Measurements from ENCODE around the gene ANKRD24.
"Not testable (repeated sequence)": the region's sequence is repeated elsewhere in the genome, so short reads cannot be mapped to it uniquely, and the experiment has no call there.

The ANKRD24 gene

GRCh38 chr19:4174213-4174894 lies 8.1 kb upstream of the ANKRD24 start:
- DNase-seq: no peak

- DNase-seq: no peak
Measured at GRCh38 chr19:4174895-4175668, 7.4 kb upstream of the ANKRD24 start.

GRCh38 chr19:4175669-4175931 lies 6.9 kb upstream of the ANKRD24 start:
- DNase-seq: no peak

GRCh38 chr19:4177146-4177545 lies 5.3 kb upstream of the ANKRD24 start:
- no peak for DNase-seq

GRCh38 chr19:4178990-4179389 lies 3.5 kb upstream of the ANKRD24 start:
- no peak for DNase-seq

GRCh38 chr19:4181053-4181508 lies 1.4 kb upstream of the ANKRD24 start:
- no peak for DNase-seq

GRCh38 chr19:4183967-4184717 lies 1.7 kb downstream of the ANKRD24 start:
- peak in 1 of 2 experiments; percentile 21 for DNase-seq

GRCh38 chr19:4184718-4185352 lies 2.3 kb downstream of the ANKRD24 start:
- no peak for DNase-seq

- no peak for DNase-seq
Measured at GRCh38 chr19:4185413-4186086, 3.1 kb downstream of the ANKRD24 start.

- DNase-seq: peak in 1 of 2 experiments; percentile 50
Measured at GRCh38 chr19:4186087-4186993, 3.9 kb downstream of the ANKRD24 start.

GRCh38 chr19:4187313-4188122 lies 5.0 kb downstream of the ANKRD24 start:
- no peak for DNase-seq

- no peak for DNase-seq
Measured at GRCh38 chr19:4189641-4190040, 7.2 kb downstream of the ANKRD24 start.

- not testable (repeated sequence) for DNase-seq
Measured at GRCh38 chr19:4192537-4192936, 10.0 kb downstream of the ANKRD24 start.

GRCh38 chr19:4194353-4194752 lies 11.9 kb downstream of the ANKRD24 start:
- no peak for DNase-seq

GRCh38 chr19:4196009-4196408 lies 13.5 kb downstream of the ANKRD24 start:
- no peak for DNase-seq

- DNase-seq: no peak
Measured at GRCh38 chr19:4196587-4197148, 14.2 kb downstream of the ANKRD24 start.

- DNase-seq: no peak
Measured at GRCh38 chr19:4197228-4197624, 14.7 kb downstream of the ANKRD24 start.

GRCh38 chr19:4197625-4198466 lies 15.4 kb downstream of the ANKRD24 start:
- no peak for DNase-seq

GRCh38 chr19:4198467-4199126 lies 16.1 kb downstream of the ANKRD24 start:
- no peak for DNase-seq
